HL-60 (cell line): ENCODE measurements around the gene LRRC8C.

Experiments
- TF ChIP-seq, protein P1 (sequence below): IDR thresholded peaks from one replicate; pipeline ENCODE4 v1.5.1; 2011; ENCODE audit warnings: low read length, control low read depth, inconsistent platforms; ENCODE audit not compliant: insufficient read depth
- TF ChIP-seq, protein P2 (sequence below): IDR thresholded peaks from 2 replicates; pipeline ENCODE4 v1.6.1; 2012; ENCODE audit warnings: low read depth; ENCODE audit not compliant: insufficient replicate concordance

DNA sequence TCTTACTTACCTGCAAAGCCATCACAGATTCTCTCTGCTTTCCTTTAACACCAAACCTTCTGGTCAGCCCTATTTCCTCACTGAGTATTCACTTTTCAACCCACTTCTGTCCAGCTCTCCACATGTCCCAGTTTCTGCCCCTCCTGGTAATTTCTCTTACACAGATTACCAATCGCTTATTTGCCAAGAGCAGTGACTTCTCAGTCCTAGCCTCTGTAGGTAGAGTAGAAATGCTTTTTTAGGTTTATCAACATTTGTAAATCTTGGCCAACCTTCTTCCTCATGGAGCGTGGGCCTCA is 33.6 kb upstream of the LRRC8C start:
- TF ChIP-seq, protein P1, sequence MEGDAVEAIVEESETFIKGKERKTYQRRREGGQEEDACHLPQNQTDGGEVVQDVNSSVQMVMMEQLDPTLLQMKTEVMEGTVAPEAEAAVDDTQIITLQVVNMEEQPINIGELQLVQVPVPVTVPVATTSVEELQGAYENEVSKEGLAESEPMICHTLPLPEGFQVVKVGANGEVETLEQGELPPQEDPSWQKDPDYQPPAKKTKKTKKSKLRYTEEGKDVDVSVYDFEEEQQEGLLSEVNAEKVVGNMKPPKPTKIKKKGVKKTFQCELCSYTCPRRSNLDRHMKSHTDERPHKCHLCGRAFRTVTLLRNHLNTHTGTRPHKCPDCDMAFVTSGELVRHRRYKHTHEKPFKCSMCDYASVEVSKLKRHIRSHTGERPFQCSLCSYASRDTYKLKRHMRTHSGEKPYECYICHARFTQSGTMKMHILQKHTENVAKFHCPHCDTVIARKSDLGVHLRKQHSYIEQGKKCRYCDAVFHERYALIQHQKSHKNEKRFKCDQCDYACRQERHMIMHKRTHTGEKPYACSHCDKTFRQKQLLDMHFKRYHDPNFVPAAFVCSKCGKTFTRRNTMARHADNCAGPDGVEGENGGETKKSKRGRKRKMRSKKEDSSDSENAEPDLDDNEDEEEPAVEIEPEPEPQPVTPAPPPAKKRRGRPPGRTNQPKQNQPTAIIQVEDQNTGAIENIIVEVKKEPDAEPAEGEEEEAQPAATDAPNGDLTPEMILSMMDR = no peak
- TF ChIP-seq, protein P2, sequence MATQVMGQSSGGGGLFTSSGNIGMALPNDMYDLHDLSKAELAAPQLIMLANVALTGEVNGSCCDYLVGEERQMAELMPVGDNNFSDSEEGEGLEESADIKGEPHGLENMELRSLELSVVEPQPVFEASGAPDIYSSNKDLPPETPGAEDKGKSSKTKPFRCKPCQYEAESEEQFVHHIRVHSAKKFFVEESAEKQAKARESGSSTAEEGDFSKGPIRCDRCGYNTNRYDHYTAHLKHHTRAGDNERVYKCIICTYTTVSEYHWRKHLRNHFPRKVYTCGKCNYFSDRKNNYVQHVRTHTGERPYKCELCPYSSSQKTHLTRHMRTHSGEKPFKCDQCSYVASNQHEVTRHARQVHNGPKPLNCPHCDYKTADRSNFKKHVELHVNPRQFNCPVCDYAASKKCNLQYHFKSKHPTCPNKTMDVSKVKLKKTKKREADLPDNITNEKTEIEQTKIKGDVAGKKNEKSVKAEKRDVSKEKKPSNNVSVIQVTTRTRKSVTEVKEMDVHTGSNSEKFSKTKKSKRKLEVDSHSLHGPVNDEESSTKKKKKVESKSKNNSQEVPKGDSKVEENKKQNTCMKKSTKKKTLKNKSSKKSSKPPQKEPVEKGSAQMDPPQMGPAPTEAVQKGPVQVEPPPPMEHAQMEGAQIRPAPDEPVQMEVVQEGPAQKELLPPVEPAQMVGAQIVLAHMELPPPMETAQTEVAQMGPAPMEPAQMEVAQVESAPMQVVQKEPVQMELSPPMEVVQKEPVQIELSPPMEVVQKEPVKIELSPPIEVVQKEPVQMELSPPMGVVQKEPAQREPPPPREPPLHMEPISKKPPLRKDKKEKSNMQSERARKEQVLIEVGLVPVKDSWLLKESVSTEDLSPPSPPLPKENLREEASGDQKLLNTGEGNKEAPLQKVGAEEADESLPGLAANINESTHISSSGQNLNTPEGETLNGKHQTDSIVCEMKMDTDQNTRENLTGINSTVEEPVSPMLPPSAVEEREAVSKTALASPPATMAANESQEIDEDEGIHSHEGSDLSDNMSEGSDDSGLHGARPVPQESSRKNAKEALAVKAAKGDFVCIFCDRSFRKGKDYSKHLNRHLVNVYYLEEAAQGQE = no peak
